IMR-90 (cell line): Measurements from ENCODE around the gene FHL5. TPM values are rescaled to one million over a fixed set of nuclear protein-coding genes. Genes with fewer than 3 reads are reported as not detected.

Source experiments
- ATAC-seq: fragments of 200-7000 bp; cut with Tn5 transposase; 2 replicates; pipeline ENCODE4 v1.9.1; 2020; ENCODE audit warnings: low read depth, mild to moderate bottlenecking, moderate library complexity
- BruUV-seq: library from RNA; stranded (reverse); fragments of 400-500 nt; replicated peaks from 2 replicates; lab custom pipeline; 2021; lab: Mats Ljungman, UMichigan
- CTCF ChIA-PET: fragments of 300-600 bp; formaldehyde crosslinking; extraction: SDS; loops from one replicate; lab custom pipeline; 2021; ENCODE audit warnings: antibody characterized with exemption; lab: Yijun Ruan, JAX
- POLR2A ChIA-PET: fragments of 300-600 bp; sonication (Branson Sonifier 250); formaldehyde crosslinking; loops from one replicate; lab custom pipeline; 2022; ENCODE audit warnings: antibody characterized with exemption; ENCODE audit not compliant: unreplicated experiment; lab: Charles Lee
- DNase-seq: peaks from one replicate; pipeline ENCODE4 v3.0.0; 2013
- H2AFZ ChIP-seq: replicated peaks from 2 replicates; pipeline ENCODE3; 2013; ENCODE audit warnings: low read length, mild to moderate bottlenecking; ENCODE audit not compliant: poor library complexity
- H2AK5ac ChIP-seq: 2 replicates; pipeline ENCODE4 v1.6.1; 2013; ENCODE audit warnings: low read depth, low read length, inconsistent platforms
- H2AK9ac ChIP-seq: replicated peaks from 2 replicates; pipeline ENCODE3; 2013; ENCODE audit warnings: mild to moderate bottlenecking, low read depth, low read length, moderate library complexity; ENCODE audit not compliant: poor library complexity
- H2BK120ac ChIP-seq: 2 replicates; pipeline ENCODE4 v1.6.1; 2013; ENCODE audit warnings: low read depth, low read length, inconsistent platforms
- H2BK15ac ChIP-seq: 3 replicates; pipeline ENCODE4 v1.6.1; 2013; ENCODE audit warnings: low read depth, low read length, inconsistent platforms
- H2BK20ac ChIP-seq: 2 replicates; pipeline ENCODE4 v1.6.1; 2013; ENCODE audit warnings: low read depth, mild to moderate bottlenecking, inconsistent platforms, low read length, moderate library complexity
- H2BK5ac ChIP-seq: 2 replicates; pipeline ENCODE4 v1.6.1; 2013; ENCODE audit warnings: mild to moderate bottlenecking, low read depth, low read length, inconsistent platforms; ENCODE audit not compliant: poor library complexity, severe bottlenecking
- H3K14ac ChIP-seq: replicated peaks from 2 replicates; pipeline ENCODE4 v1.6.1; 2013; ENCODE audit warnings: low read depth, low read length, inconsistent platforms
- H3K18ac ChIP-seq: 2 replicates; pipeline ENCODE4 v1.6.1; 2013; ENCODE audit warnings: low read depth, low read length, control low read depth
- H3K23ac ChIP-seq: 2 replicates; pipeline ENCODE4 v1.6.1; 2013; ENCODE audit warnings: low read depth, low read length, inconsistent platforms
- H3K27ac ChIP-seq: 2 replicates; pipeline ENCODE4 v1.5.1; 2013; ENCODE audit warnings: mild to moderate bottlenecking, control low read depth, low read length; ENCODE audit not compliant: insufficient read depth
- H3K27me3 ChIP-seq: 2 replicates; pipeline ENCODE4 v1.6.1; 2013; ENCODE audit warnings: low read length; ENCODE audit not compliant: control insufficient read depth, insufficient read depth
- H3K36me3 ChIP-seq: 2 replicates; pipeline ENCODE4 v1.6.1; 2013; ENCODE audit warnings: low read length, mixed read lengths; ENCODE audit not compliant: control insufficient read depth, insufficient read depth
- H3K4ac ChIP-seq: 2 replicates; pipeline ENCODE4 v1.6.1; 2013; ENCODE audit warnings: low read depth, low read length, inconsistent platforms
- H3K4me1 ChIP-seq: 2 replicates; pipeline ENCODE4 v1.6.1; 2013; ENCODE audit warnings: low read length, mixed read lengths; ENCODE audit not compliant: control insufficient read depth, insufficient read depth
- H3K4me2 ChIP-seq: 2 replicates; pipeline ENCODE4 v1.6.1; 2013; ENCODE audit warnings: low read depth, mild to moderate bottlenecking, control low read depth, low read length, moderate library complexity
- H3K4me3 ChIP-seq: 2 replicates; pipeline ENCODE4 v1.5.1; 2013; ENCODE audit warnings: low read depth, mild to moderate bottlenecking, control low read depth, low read length, moderate library complexity; ENCODE audit not compliant: insufficient read depth
- H3K56ac ChIP-seq: 2 replicates; pipeline ENCODE4 v1.6.1; 2013; ENCODE audit warnings: low read length, inconsistent platforms; ENCODE audit not compliant: insufficient read depth; ENCODE audit errors: extremely low read depth
- H3K79me1 ChIP-seq, 2 experiments: 2 replicates each; pipeline ENCODE4 v1.6.1; 2013; ENCODE audit warnings: low read length in 2 of 2, inconsistent platforms in 1 of 2, low read depth in 1 of 2
- H3K9ac ChIP-seq: 2 replicates; pipeline ENCODE4 v1.6.1; 2013; ENCODE audit warnings: low read depth, low read length, control low read depth
- H3K9me1 ChIP-seq: 2 replicates; pipeline ENCODE4 v1.6.1; 2013; ENCODE audit warnings: low read length, inconsistent platforms; ENCODE audit not compliant: insufficient read depth
- H3K9me3 ChIP-seq: 2 replicates; pipeline ENCODE4 v1.6.1; 2013; ENCODE audit warnings: low read length; ENCODE audit not compliant: control insufficient read depth, insufficient read depth
- H4K20me1 ChIP-seq: 2 replicates; pipeline ENCODE4 v1.6.1; 2013; ENCODE audit warnings: low read length, inconsistent platforms; ENCODE audit not compliant: insufficient read depth
- H4K5ac ChIP-seq: 2 replicates; pipeline ENCODE4 v1.6.1; 2013; ENCODE audit warnings: mild to moderate bottlenecking, low read depth, low read length, control low read depth
- H4K8ac ChIP-seq, 2 experiments: 2 replicates each; pipeline ENCODE4 v1.6.1; 2013; ENCODE audit warnings: low read depth in 2 of 2, low read length in 2 of 2, control low read depth in 1 of 2, inconsistent platforms in 1 of 2
- H4K91ac ChIP-seq: 2 replicates; pipeline ENCODE4 v1.6.1; 2013; ENCODE audit warnings: low read depth, low read length, inconsistent platforms; ENCODE audit not compliant: insufficient read depth
- BHLHE40 ChIP-seq: fragments of 150-350 bp; IDR thresholded peaks from 2 replicates; pipeline ENCODE4 v1.6.1; 2016; ENCODE audit warnings: mild to moderate bottlenecking, low read depth, low read length
- CEBPB ChIP-seq: IDR thresholded peaks from 2 replicates; pipeline ENCODE4 v1.6.1; 2012; ENCODE audit warnings: low read depth, low read length, improper control_type of control experiment
- CHD1 ChIP-seq: IDR thresholded peaks from 2 replicates; pipeline ENCODE4 v1.6.1; 2012; ENCODE audit warnings: low read depth, low read length, improper control_type of control experiment
- ELK1 ChIP-seq: fragments of 150-350 bp; IDR thresholded peaks from 2 replicates; pipeline ENCODE4 v1.6.1; 2016; ENCODE audit warnings: low read depth, mild to moderate bottlenecking, low read length, moderate library complexity, borderline replicate concordance
- FOS ChIP-seq: fragments of 150-350 bp; IDR thresholded peaks from 2 replicates; pipeline ENCODE4 v1.6.1; 2016; ENCODE audit warnings: low read depth, low read length
- MAFK ChIP-seq: IDR thresholded peaks from 2 replicates; pipeline ENCODE4 v1.6.1; 2012; ENCODE audit warnings: low read depth, low read length, improper control_type of control experiment
- MAZ ChIP-seq: IDR thresholded peaks from 2 replicates; pipeline ENCODE4 v1.6.1; 2012; ENCODE audit warnings: low read depth, mild to moderate bottlenecking, low read length, improper control_type of control experiment, moderate library complexity, borderline replicate concordance
- MXI1 ChIP-seq: IDR thresholded peaks from 2 replicates; pipeline ENCODE4 v1.6.1; 2012; ENCODE audit warnings: low read depth, mild to moderate bottlenecking, low read length, moderate library complexity, borderline replicate concordance
- NFE2L2 ChIP-seq: fragments of 150-350 bp; IDR thresholded peaks from 2 replicates; pipeline ENCODE4 v1.6.1; 2016; ENCODE audit warnings: low read depth, mild to moderate bottlenecking, low read length
- POLR2A ChIP-seq: IDR thresholded peaks from 2 replicates; pipeline ENCODE4 v1.6.1; 2012; ENCODE audit warnings: mild to moderate bottlenecking, low read depth, low read length
- RAD21 ChIP-seq: IDR thresholded peaks from 2 replicates; pipeline ENCODE4 v1.6.1; 2012; ENCODE audit warnings: low read length, improper control_type of control experiment
- RCOR1 ChIP-seq: IDR thresholded peaks from 2 replicates; pipeline ENCODE4 v1.6.1; 2012; ENCODE audit warnings: mild to moderate bottlenecking, low read length, improper control_type of control experiment; ENCODE audit not compliant: insufficient replicate concordance
- RFX5 ChIP-seq: IDR thresholded peaks from 2 replicates; pipeline ENCODE4 v1.8.0; 2012; ENCODE audit warnings: low read depth, mild to moderate bottlenecking, low read length, moderate library complexity
- SMC3 ChIP-seq: fragments of 150-350 bp; IDR thresholded peaks from 2 replicates; pipeline ENCODE4 v1.6.1; 2016; ENCODE audit warnings: low read depth, mild to moderate bottlenecking, antibody characterized with exemption, low read length, moderate library complexity
- WGBS, 2 experiments: methylation state at CpG; one replicate each; pipeline versions ENCODE4 v1.1.5 to v1.1.7; 2013; ENCODE audit warnings: missing lambda C conversion rate in 2 of 2; ENCODE audit not compliant: insufficient read length in 1 of 2; ENCODE audit errors: extremely low coverage in 2 of 2; 5-methylcytosine and 5-hydroxymethylcytosine counted together
- dilution Hi-C: fragments of 300-500 bp; cut with HindIII; formaldehyde crosslinking; loops from one replicate; pipeline ENCODE4 v1.14.3; 2018; ENCODE audit warnings: low sequenced_read_pairs; ENCODE audit not compliant: unreplicated experiment
- in situ Hi-C: fragments of 300-500 bp; cut with MboI; formaldehyde crosslinking; loops from 3 replicates; pipeline ENCODE4 v1.14.3; 2019; ENCODE audit warnings: low sequenced_read_pairs, inconsistent platforms, mixed read lengths
- intact Hi-C: fragments of 100-400 bp; cut with micrococcal nuclease; formaldehyde crosslinking; loops from 2 replicates; pipeline ENCODE4 v1.10.0; 2022
- polyA plus RNA-seq, 3 experiments: library from polyadenylated mRNA; depleted of rRNA; stranded (reverse); fragments of >200 nt; gene quantifications; 2 replicates each; pipeline ENCODE4 v1.2.3, GENCODE V29; 2012; ENCODE audit warnings: low replicate concordance in 1 of 3
- total RNA-seq: library from RNA; depleted of rRNA; stranded (reverse); fragments of >200 nt; gene quantifications from 2 replicates; pipeline ENCODE4 v1.2.3, GENCODE V29; 2012
- TF ChIP-seq, protein P1 (sequence below): fragments of 150-350 bp; IDR thresholded peaks from 2 replicates; pipeline ENCODE4 v1.6.1; 2017; ENCODE audit warnings: mild to moderate bottlenecking, antibody characterized with exemption, low read length, low read depth
- TF ChIP-seq, protein P2 (sequence below): conservative IDR thresholded peaks from 2 replicates; pipeline ENCODE4 v1.5.1; 2012; ENCODE audit warnings: mild to moderate bottlenecking, low read depth, low read length, improper control_type of control experiment

FHL5 gene
- total and polyA plus RNA-seq, 2 of the 4 experiments (the other 2 are of a cell fraction): not detected

GRCh38 chr6:96576221-96576620 is 13.3 kb downstream of the FHL5 start:
- no peak overlapping the region for H4K8ac ChIP-seq
- no peak overlapping the region for H2AK5ac ChIP-seq
- intact Hi-C loops (no loop called here), dilution Hi-C loops (no loop called here), in situ Hi-C loops (no loop called here)
- H3K27me3 ChIP-seq: no peaks in the 10 kb centered on the region
- no peak overlapping the region for H2BK20ac ChIP-seq
- H3K14ac ChIP-seq: no peak overlapping the region
- H3K4me1 ChIP-seq: no peaks in the 10 kb centered on the region
- H3K9me1 ChIP-seq: no peaks in the 10 kb centered on the region
- H2BK5ac ChIP-seq: no peak overlapping the region
- H3K27ac ChIP-seq: no peak overlapping the region
- no peaks in the 10 kb centered on the region for H3K79me1 ChIP-seq
- CTCF ChIA-PET: interaction anchor here (1.6 kb wide), 1 partner anchor 12 kb away, joined by 3 read pairs; no protein-coding TSS in a partner anchor
- no peak overlapping the region for H2BK120ac ChIP-seq
- H2AK9ac ChIP-seq: no peak overlapping the region
- POLR2A ChIA-PET: no interaction called here
- H3K56ac ChIP-seq: no peak overlapping the region
- no peak overlapping the region for H4K91ac ChIP-seq
- DNase-seq (no peak), ATAC-seq (no peak)
- H4K5ac ChIP-seq: no peak overlapping the region
- WGBS, 2 experiments: no CpG with 5 or more reads among the region's 4 CpGs
- H3K4me3 ChIP-seq: no peak overlapping the region
- H2BK15ac ChIP-seq: no peak overlapping the region
- no peak overlapping the region for H3K4me2 ChIP-seq
- H4K20me1 ChIP-seq: no peaks in the 10 kb centered on the region
- peaks cover 1% of the 10 kb centered on the region; the same call in 1 of the 2 replicates for H3K9me3 ChIP-seq
- no peak overlapping the region for H3K4ac ChIP-seq
- no peak overlapping the region for H2AFZ ChIP-seq
- no peak overlapping the region for H3K23ac ChIP-seq
- no TSS peak for BruUV-seq
- TF ChIP-seq SMC3 (no peak), MXI1 (no peak), FOS (no peak), MAFK (no peak), CHD1 (no peak), MAZ (no peak), CEBPB (no peak), RAD21 (no peak), POLR2A (no peak), RCOR1 (no peak), RFX5 (no peak), BHLHE40 (no peak), NFE2L2 (no peak), ELK1 (no peak)
- TF ChIP-seq, protein P1, sequence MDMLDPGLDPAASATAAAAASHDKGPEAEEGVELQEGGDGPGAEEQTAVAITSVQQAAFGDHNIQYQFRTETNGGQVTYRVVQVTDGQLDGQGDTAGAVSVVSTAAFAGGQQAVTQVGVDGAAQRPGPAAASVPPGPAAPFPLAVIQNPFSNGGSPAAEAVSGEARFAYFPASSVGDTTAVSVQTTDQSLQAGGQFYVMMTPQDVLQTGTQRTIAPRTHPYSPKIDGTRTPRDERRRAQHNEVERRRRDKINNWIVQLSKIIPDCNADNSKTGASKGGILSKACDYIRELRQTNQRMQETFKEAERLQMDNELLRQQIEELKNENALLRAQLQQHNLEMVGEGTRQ: no peak
- TF ChIP-seq, protein P2, sequence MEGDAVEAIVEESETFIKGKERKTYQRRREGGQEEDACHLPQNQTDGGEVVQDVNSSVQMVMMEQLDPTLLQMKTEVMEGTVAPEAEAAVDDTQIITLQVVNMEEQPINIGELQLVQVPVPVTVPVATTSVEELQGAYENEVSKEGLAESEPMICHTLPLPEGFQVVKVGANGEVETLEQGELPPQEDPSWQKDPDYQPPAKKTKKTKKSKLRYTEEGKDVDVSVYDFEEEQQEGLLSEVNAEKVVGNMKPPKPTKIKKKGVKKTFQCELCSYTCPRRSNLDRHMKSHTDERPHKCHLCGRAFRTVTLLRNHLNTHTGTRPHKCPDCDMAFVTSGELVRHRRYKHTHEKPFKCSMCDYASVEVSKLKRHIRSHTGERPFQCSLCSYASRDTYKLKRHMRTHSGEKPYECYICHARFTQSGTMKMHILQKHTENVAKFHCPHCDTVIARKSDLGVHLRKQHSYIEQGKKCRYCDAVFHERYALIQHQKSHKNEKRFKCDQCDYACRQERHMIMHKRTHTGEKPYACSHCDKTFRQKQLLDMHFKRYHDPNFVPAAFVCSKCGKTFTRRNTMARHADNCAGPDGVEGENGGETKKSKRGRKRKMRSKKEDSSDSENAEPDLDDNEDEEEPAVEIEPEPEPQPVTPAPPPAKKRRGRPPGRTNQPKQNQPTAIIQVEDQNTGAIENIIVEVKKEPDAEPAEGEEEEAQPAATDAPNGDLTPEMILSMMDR: no peak
- H3K18ac ChIP-seq: no peak overlapping the region
- no peaks in the 10 kb centered on the region for H3K36me3 ChIP-seq
- H3K9ac ChIP-seq: no peak overlapping the region
